Cerebellar cortex (tissue), 1 donor: Measurements from ENCODE around the gene KRTAP10-8.
"Not testable (repeated sequence)": the region's sequence is repeated elsewhere in the genome, so short reads cannot be mapped to it uniquely, and the experiment has no call there.

Source experiments
- DNase-seq: peaks from one replicate; pipeline ENCODE4 v3.0.0-alpha.2; 2015; ENCODE audit warnings: low spot score

Gene KRTAP10-8

GRCh38 chr21:44612029-44612486 lies at the start of gene KRTAP10-8:
TSS of gene KRTAP10-8 (plus strand) at chr21:44612079. CDS start at chr21:44612101, 22 bp downstream.
- no peak for DNase-seq

GRCh38 chr21:44564099-44564498 lies 47.8 kb upstream of the KRTAP10-8 start:
- DNase-seq, result no peak

- no peak for DNase-seq
These were observed 46.8 kb upstream of the KRTAP10-8 start for GRCh38 chr21:44564886-44565598.

GRCh38 chr21:44566403-44566802 lies 45.5 kb upstream of the KRTAP10-8 start:
- DNase-seq, result no peak

GRCh38 chr21:44567481-44568171 lies 44.3 kb upstream of the KRTAP10-8 start:
- no peak for DNase-seq

GRCh38 chr21:44568261-44568660 lies 43.6 kb upstream of the KRTAP10-8 start:
- DNase-seq, result no peak

GRCh38 chr21:44568667-44569556 lies 43.0 kb upstream of the KRTAP10-8 start:
- no peak for DNase-seq

GRCh38 chr21:44569861-44570517 lies 41.9 kb upstream of the KRTAP10-8 start:
- no peak for DNase-seq

- DNase-seq, result no peak
These were observed 40.6 kb upstream of the KRTAP10-8 start for GRCh38 chr21:44571296-44571695.

- no peak for DNase-seq
These were observed 39.8 kb upstream of the KRTAP10-8 start for GRCh38 chr21:44571844-44572782.

- DNase-seq, result no peak
These were observed 38.8 kb upstream of the KRTAP10-8 start for GRCh38 chr21:44572959-44573583.

- DNase-seq, result not testable (repeated sequence)
These were observed 38.0 kb upstream of the KRTAP10-8 start, which contains the start of gene KRTAP10-4 for GRCh38 chr21:44573630-44574456. TSS of gene KRTAP10-4 (plus strand) at chr21:44573729. CDS start at chr21:44573759, 30 bp downstream.

- no peak for DNase-seq
These were observed 37.2 kb upstream of the KRTAP10-8 start for GRCh38 chr21:44574457-44575306.

- DNase-seq, result no peak
These were observed 36.4 kb upstream of the KRTAP10-8 start for GRCh38 chr21:44575307-44576024.

GRCh38 chr21:44576025-44576420 lies 35.9 kb upstream of the KRTAP10-8 start:
- DNase-seq, result no peak

- DNase-seq, result no peak
These were observed 33.4 kb upstream of the KRTAP10-8 start for GRCh38 chr21:44578371-44579055.
